KMS-11 (cell line): ENCODE measurements around the gene ADAM8.

Source experiments
- H2AFZ ChIP-seq: fragments of 200-600 bp; sonication (generic); 2 replicates; pipeline ENCODE4 v1.6.1; 2016; ENCODE audit warnings: antibody characterized with exemption, mixed run types, low read depth
- H3K27ac ChIP-seq: fragments of 200-600 bp; sonication (generic); 2 replicates; pipeline ENCODE4 v1.6.1; 2016; ENCODE audit warnings: mild to moderate bottlenecking, mixed run types
- H3K27me3 ChIP-seq: fragments of 200-600 bp; sonication (generic); 2 replicates; pipeline ENCODE4 v1.6.1; 2017; ENCODE audit warnings: mild to moderate bottlenecking, low read depth, mixed run types, moderate library complexity; ENCODE audit not compliant: insufficient read depth
- H3K36me3 ChIP-seq: fragments of 200-600 bp; sonication (generic); 2 replicates; pipeline ENCODE4 v1.6.1; 2017; ENCODE audit warnings: mild to moderate bottlenecking, mixed run types; ENCODE audit not compliant: insufficient read depth
- H3K4me1 ChIP-seq: fragments of 200-600 bp; sonication (generic); 2 replicates; pipeline ENCODE4 v1.6.1; 2016; ENCODE audit warnings: mild to moderate bottlenecking, low read depth, mixed run types; ENCODE audit not compliant: poor library complexity, severe bottlenecking
- H3K4me2 ChIP-seq: fragments of 200-600 bp; sonication (generic); 2 replicates; pipeline ENCODE4 v1.7.0; 2016; ENCODE audit warnings: mild to moderate bottlenecking, mixed run types
- H3K4me3 ChIP-seq: fragments of 200-600 bp; sonication (generic); IDR thresholded peaks from 2 replicates; pipeline ENCODE4 v1.6.1; 2017; ENCODE audit warnings: low read depth, low read length, mixed read lengths; ENCODE audit not compliant: insufficient read depth
- H3K79me2 ChIP-seq: fragments of 200-600 bp; sonication (generic); 2 replicates; pipeline ENCODE4 v1.6.1; 2016; ENCODE audit warnings: low read depth, mixed run types; ENCODE audit not compliant: insufficient read depth
- H3K9ac ChIP-seq: fragments of 200-600 bp; sonication (generic); 2 replicates; pipeline ENCODE4 v1.6.1; 2016; ENCODE audit warnings: mild to moderate bottlenecking, mixed run types
- H4K20me1 ChIP-seq: fragments of 200-600 bp; sonication (generic); 2 replicates; pipeline ENCODE4 v1.6.1; 2016; ENCODE audit warnings: mild to moderate bottlenecking, mixed run types; ENCODE audit not compliant: insufficient read depth
- TF ChIP-seq, protein P1 (sequence below): fragments of 200-600 bp; sonication (generic); conservative IDR thresholded peaks from 2 replicates; pipeline ENCODE4 v1.6.1; 2017; ENCODE audit warnings: low read depth, mild to moderate bottlenecking, antibody characterized with exemption, low read length, moderate library complexity, mixed read lengths

The ADAM8 gene

GRCh38 chr10:133285217-133285616 lies 8.5 kb upstream of the ADAM8 start:
- H3K4me3 ChIP-seq, result no peak overlapping the region
- H3K9ac ChIP-seq, result no peak overlapping the region
- H4K20me1 ChIP-seq, result no peaks in the 10 kb centered on the region
- H2AFZ ChIP-seq, result no peak overlapping the region
- H3K79me2 ChIP-seq, result no peaks in the 10 kb centered on the region
- no peaks in the 10 kb centered on the region for H3K27me3 ChIP-seq
- peaks cover 5% of the 10 kb centered on the region for H3K4me1 ChIP-seq
- no peaks in the 10 kb centered on the region for H3K36me3 ChIP-seq
- no peak overlapping the region for H3K4me2 ChIP-seq
- H3K27ac ChIP-seq, result no peak overlapping the region
- TF ChIP-seq, protein P1, sequence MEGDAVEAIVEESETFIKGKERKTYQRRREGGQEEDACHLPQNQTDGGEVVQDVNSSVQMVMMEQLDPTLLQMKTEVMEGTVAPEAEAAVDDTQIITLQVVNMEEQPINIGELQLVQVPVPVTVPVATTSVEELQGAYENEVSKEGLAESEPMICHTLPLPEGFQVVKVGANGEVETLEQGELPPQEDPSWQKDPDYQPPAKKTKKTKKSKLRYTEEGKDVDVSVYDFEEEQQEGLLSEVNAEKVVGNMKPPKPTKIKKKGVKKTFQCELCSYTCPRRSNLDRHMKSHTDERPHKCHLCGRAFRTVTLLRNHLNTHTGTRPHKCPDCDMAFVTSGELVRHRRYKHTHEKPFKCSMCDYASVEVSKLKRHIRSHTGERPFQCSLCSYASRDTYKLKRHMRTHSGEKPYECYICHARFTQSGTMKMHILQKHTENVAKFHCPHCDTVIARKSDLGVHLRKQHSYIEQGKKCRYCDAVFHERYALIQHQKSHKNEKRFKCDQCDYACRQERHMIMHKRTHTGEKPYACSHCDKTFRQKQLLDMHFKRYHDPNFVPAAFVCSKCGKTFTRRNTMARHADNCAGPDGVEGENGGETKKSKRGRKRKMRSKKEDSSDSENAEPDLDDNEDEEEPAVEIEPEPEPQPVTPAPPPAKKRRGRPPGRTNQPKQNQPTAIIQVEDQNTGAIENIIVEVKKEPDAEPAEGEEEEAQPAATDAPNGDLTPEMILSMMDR, result no peak

- H3K79me2 ChIP-seq, result no peaks in the 10 kb centered on the region
- H3K4me3 ChIP-seq, result no peak overlapping the region
- no peak overlapping the region for H2AFZ ChIP-seq
- TF ChIP-seq, protein P1, result no peak
- no peak overlapping the region for H3K9ac ChIP-seq
- no peaks in the 10 kb centered on the region for H3K36me3 ChIP-seq
- H3K4me2 ChIP-seq, result no peak overlapping the region
- no peaks in the 10 kb centered on the region for H3K27me3 ChIP-seq
- H3K27ac ChIP-seq, result no peak overlapping the region
- H4K20me1 ChIP-seq, result no peaks in the 10 kb centered on the region
- H3K4me1 ChIP-seq, result peaks cover 18% of the 10 kb centered on the region
Observed at GRCh38 chr10:133283931-133284330, 7.3 kb upstream of the ADAM8 start.

DNA sequence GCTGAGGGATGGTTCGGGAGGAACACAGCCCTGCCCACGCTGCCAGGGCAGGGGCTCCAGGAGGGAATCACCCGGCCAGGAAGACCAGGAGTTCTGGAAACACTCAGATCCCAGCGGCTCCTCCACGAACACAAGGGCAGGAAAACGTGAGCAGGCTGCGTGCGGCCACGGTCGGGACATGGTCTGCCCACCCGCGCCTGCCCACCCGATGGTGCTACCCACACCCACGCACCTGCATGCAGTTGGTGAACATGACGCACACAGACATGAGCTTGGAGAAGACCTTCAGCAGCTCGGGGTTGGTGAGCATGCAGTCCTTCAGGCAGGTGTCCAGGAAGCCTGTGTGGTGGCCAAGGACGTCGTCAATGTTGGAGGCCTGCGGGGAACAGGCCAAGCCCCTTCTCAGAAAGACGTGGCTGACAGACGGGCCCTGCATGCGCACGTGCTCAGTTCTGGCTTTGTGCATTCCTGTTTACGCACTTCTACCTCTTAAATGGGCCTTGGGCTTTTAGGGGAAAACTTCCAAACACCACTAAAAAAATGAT lies 6.2 kb upstream of the ADAM8 start:
- H3K9ac ChIP-seq, result no peak overlapping the region

DNA sequence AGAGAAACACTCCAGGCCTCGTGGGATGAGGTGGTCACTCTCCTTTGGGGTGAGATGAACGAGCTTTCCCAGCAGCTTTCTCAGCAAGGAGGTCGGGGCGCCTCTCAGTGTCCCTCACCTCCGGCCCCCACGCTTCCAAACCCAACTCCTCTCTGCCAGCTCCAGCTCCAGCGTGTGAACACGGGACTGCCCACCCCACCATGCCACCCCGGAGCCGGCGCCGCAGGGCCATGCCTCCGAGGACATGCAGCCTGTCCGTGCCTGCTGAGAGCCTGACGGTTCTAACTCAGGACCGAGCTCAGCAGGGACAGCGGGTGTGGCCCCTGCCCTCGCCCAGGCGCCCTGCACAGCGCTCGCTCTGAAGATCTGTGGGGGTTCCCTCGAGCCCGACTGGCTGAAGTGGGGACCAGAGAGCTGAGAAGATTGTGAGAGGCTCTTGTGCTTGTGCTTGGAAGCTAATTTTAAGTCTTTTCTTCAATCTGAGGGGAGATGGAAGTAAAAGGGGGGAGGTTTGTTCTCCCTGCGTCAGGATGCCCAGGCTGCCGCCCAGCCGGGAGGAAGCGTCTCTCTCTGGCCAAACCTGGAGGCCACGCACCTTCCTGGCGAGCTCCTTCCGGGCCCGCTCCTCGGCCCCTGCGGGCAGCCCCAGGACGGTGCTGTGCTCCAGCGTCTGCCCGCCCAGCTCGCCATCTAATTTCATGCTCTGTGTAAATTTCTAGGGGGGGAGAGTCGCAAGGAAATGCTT lies 5.1 kb upstream of the ADAM8 start:
- Histone ChIP-seq H4K20me1 (no peaks in the 10 kb centered on the region), H3K36me3 (no peaks in the 10 kb centered on the region), H3K4me3 (no peak overlapping the region), H2AFZ (no peak overlapping the region), H3K27me3 (no peaks in the 10 kb centered on the region), H3K4me1 (peaks cover 39% of the 10 kb centered on the region), H3K79me2 (no peaks in the 10 kb centered on the region), H3K9ac (no peak overlapping the region), H3K4me2 (no peak overlapping the region), H3K27ac (no peak overlapping the region)
- TF ChIP-seq, protein P1, result no peak

More for the DNA sequence above, 6.2 kb upstream of the ADAM8 start:
- Histone ChIP-seq H3K27ac (no peak overlapping the region), H3K79me2 (no peaks in the 10 kb centered on the region), H3K36me3 (no peaks in the 10 kb centered on the region), H3K4me1 (peaks cover 28% of the 10 kb centered on the region), H4K20me1 (no peaks in the 10 kb centered on the region), H2AFZ (no peak overlapping the region), H3K4me2 (no peak overlapping the region), H3K27me3 (no peaks in the 10 kb centered on the region), H3K4me3 (no peak overlapping the region)
- TF ChIP-seq, protein P1, result no peak
